Gastroesophageal sphincter (tissue), 4 donors: ENCODE measurements around the gene PCYT1B. TPM values are rescaled to one million over a fixed set of nuclear protein-coding genes. Genes with fewer than 3 reads are reported as not detected.
"Not testable (repeated sequence)": the region's sequence is repeated elsewhere in the genome, so short reads cannot be mapped to it uniquely, and the experiment has no call there.

Source experiments
- ATAC-seq: fragments of 150-250 bp; one replicate; pipeline ENCODE4 v1.9.1; 2016; ENCODE audit warnings: mild to moderate bottlenecking, moderate library complexity
- H3K27ac ChIP-seq, 4 donors: fragments of 200-600 bp; sonication (generic) in 3 of 4; 1 replicate in 3 of 4; 2 replicates in 1 of 4; pipeline ENCODE4 v1.5.1; 2016 to 2019
- H3K27me3 ChIP-seq: fragments of 200-600 bp; sonication (generic); one replicate; pipeline ENCODE4 v1.5.1; 2019
- H3K36me3 ChIP-seq, 2 donors: fragments of 200-600 bp; sonication (generic); one replicate each; pipeline ENCODE4 v1.5.1; 2019; ENCODE audit warnings: control low read depth in 1 of 2
- H3K4me1 ChIP-seq, 3 donors: fragments of 200-600 bp; sonication (generic); 1 replicate in 2 of 3; 2 replicates in 1 of 3; pipeline ENCODE4 v1.5.1; 2016 to 2019; ENCODE audit warnings: control low read depth in 2 of 3
- H3K4me3 ChIP-seq, 2 donors: fragments of 200-600 bp; sonication (generic); one replicate each; pipeline ENCODE4 v1.5.1; 2019; ENCODE audit warnings: mild to moderate bottlenecking in 1 of 2, moderate library complexity in 1 of 2
- H3K9me3 ChIP-seq, 3 donors: fragments of 200-600 bp; sonication (generic); one replicate each; pipeline ENCODE4 v1.5.1; 2017 to 2019; ENCODE audit warnings: control low read depth in 2 of 3
- CTCF ChIP-seq, 4 experiments: fragments of 200-600 bp in 2 of 4; fragments of 450-650 bp in 2 of 4; sonication (generic) in 1 of 4; IDR thresholded peaks; one replicate each; pipeline ENCODE4 v1.5.1; 2017 to 2019; ENCODE audit warnings: antibody characterized with exemption in 4 of 4, mild to moderate bottlenecking in 2 of 4, moderate library complexity in 2 of 4
- EP300 ChIP-seq: sonication (generic); formaldehyde crosslinking; IDR thresholded peaks from one replicate; pipeline ENCODE4 v1.6.1; 2017; ENCODE audit warnings: antibody characterized with exemption, mild to moderate bottlenecking
- POLR2A ChIP-seq, 2 donors: fragments of 450-650 bp; IDR thresholded peaks; one replicate each; pipeline ENCODE4 v1.6.1; 2017; ENCODE audit warnings: antibody characterized with exemption in 2 of 2, mild to moderate bottlenecking in 2 of 2, moderate library complexity in 1 of 2
- POLR2AphosphoS5 ChIP-seq: sonication (generic); formaldehyde crosslinking; IDR thresholded peaks from one replicate; pipeline ENCODE4 v1.6.1; 2017; ENCODE audit warnings: antibody characterized with exemption
- WGBS, 2 donors: methylation state at CpG; one replicate each; pipeline ENCODE4 v1.1.5; 2018; ENCODE audit warnings: low coverage in 1 of 2; 5-methylcytosine and 5-hydroxymethylcytosine counted together
- total RNA-seq, 4 donors: library from RNA; depleted of rRNA; stranded (reverse); fragments of >200 nt; gene quantifications; one replicate each; pipeline ENCODE4 v1.1.0, GENCODE V29; 2016

Gene PCYT1B
- total RNA-seq, 4 donors from 2014 or later = 1.6 to 12.5 (median 4.6) TPM

DNA sequence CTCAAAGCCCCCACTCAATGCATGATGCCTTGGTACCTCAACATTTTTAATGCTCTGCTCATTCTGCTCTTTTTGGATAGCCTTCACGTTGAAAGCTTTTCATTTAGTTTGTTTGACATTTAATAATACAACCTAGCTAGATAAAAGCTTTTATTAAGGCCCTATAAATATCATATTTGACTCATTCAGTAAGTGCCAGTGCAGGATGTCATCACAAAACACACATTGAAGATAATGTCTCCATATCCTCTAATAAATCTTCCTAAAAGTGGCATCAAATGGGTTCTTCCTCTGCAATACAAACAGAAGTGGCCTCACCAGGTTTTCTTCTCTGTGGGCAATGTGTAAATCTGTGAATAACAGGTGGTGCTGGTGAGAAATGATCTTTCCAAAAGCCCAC lies 12.0 kb upstream of the PCYT1B start:
- Histone ChIP-seq H3K4me1 (no peaks in the 10 kb centered on the region), H3K27ac (no peak overlapping the region), H3K4me3 (no peak overlapping the region), H3K27me3 (no peaks in the 10 kb centered on the region), H3K9me3 (no peaks in the 10 kb centered on the region), H3K36me3 (no peaks in the 10 kb centered on the region)
- TF ChIP-seq POLR2A (IDR thresholded peaks at IDR 0.05) (no peak), CTCF (IDR thresholded peaks at IDR 0.05) (no peak), POLR2AphosphoS5 (no peak), EP300 (no peak)
- 20 to 50% methylated on average over 1 of the region's 1 CpG for WGBS, 2 donors
- no peak for ATAC-seq

DNA sequence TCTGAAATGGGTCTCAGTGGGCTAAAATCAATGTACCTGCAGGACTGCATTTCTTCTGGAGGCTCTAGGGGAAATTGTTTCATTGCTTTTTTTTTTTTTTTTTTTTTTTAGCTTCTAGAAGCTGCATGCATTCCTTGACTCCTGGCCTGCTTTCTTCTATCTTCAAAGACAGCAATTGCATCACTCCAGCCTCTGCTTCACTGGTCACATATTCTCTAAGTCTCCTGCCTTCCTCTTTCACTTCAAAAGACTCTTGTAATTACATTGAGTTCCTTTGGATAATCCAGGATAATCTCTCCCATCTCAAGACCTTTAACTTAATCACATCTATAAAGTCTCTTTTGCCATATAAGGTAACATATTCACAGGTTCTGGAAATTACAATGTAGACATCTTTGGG lies 11.3 kb upstream of the PCYT1B start:
- Histone ChIP-seq H3K36me3 (no peaks in the 10 kb centered on the region), H3K27ac (no peak overlapping the region), H3K4me3 (no peak overlapping the region), H3K9me3 (no peaks in the 10 kb centered on the region), H3K27me3 (no peaks in the 10 kb centered on the region), H3K4me1 (no peaks in the 10 kb centered on the region)
- TF ChIP-seq CTCF (IDR thresholded peaks at IDR 0.05) (no peak), POLR2AphosphoS5 (no peak), POLR2A (IDR thresholded peaks at IDR 0.05) (no peak), EP300 (no peak)
- no peak for ATAC-seq

DNA sequence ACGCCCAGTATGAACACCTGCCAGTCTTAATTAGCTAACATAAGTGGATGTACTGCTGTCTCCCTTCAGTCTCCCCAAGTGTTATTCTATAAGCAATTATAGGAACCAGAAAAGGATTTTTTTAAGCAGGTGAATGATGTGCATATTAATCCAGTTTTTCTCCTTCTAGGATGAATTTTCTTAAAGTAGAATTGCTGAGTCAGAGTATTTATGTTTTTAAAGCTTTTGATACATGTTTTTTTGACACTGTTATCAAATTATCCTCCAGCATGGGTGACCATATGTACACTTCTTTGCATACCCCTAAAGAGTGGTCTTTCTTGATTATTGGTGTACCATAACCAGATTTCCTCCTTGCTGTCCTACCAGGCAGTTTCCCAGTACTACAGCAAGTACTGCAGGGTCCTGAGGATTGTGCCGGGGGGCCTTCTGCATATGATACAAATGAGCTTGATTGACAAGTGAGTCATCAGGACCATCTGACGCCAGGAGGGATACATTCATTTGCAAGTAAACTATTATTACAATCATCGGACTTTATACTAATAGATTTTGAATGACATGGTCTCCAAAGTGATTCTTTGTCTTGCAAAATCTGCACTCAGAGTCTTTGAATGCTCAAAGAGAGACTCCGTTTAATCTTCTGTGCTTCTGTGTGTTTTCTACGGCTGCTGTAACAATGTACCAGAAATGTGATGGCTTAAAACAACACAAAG lies 10.7 kb upstream of the PCYT1B start:
- no peaks in the 10 kb centered on the region for H3K27me3 ChIP-seq
- H3K36me3 ChIP-seq = no peaks in the 10 kb centered on the region
- 74 to 77% methylated on average over 3 to 5 of the region's 6 CpGs for WGBS, 2 donors
- no peak for ATAC-seq
- no peaks in the 10 kb centered on the region for H3K4me1 ChIP-seq
- no peak overlapping the region for H3K27ac ChIP-seq
- TF ChIP-seq POLR2AphosphoS5 (no peak), CTCF (IDR thresholded peaks at IDR 0.05) (no peak), POLR2A (IDR thresholded peaks at IDR 0.05) (no peak), EP300 (no peak)
- H3K9me3 ChIP-seq = no peaks in the 10 kb centered on the region
- no peak overlapping the region for H3K4me3 ChIP-seq

GRCh38 chrX:24655679-24656078 lies 8.5 kb upstream of the PCYT1B start:
- H3K9me3 ChIP-seq, H3K36me3 ChIP-seq, H3K4me1 ChIP-seq, H3K27ac ChIP-seq, H3K27me3 ChIP-seq, ATAC-seq, H3K4me3 ChIP-seq: not testable (repeated sequence)
- 56% methylated on average over 3 of the region's 9 CpGs; no CpG with 5 or more reads in 1 of the 2 donors for WGBS, 2 donors

- 67 to 86% methylated on average over 1 of the region's 2 CpGs for WGBS, 2 donors
- no peak for ATAC-seq
- Histone ChIP-seq H3K27ac (no peak overlapping the region), H3K4me3 (no peak overlapping the region), H3K4me1 (peaks cover 0 to 5% (median 0%) of the 10 kb centered on the region in 3 donors), H3K9me3 (no peaks in the 10 kb centered on the region), H3K27me3 (no peaks in the 10 kb centered on the region), H3K36me3 (no peaks in the 10 kb centered on the region)
- no peak for TF ChIP-seq CTCF (IDR thresholded peaks at IDR 0.05)
- no peak for TF ChIP-seq POLR2A (IDR thresholded peaks at IDR 0.05)
- TF ChIP-seq EP300 = no peak
- no peak for TF ChIP-seq POLR2AphosphoS5
These were observed 4.6 kb upstream of the PCYT1B start for GRCh38 chrX:24651783-24652182.
